ENCODE data around the gene DVL1. TPM values are rescaled to one million over a fixed set of nuclear protein-coding genes. Genes with fewer than 3 reads are reported as not detected.

Gene DVL1
- total and polyA plus RNA-seq, 10 of the 15 experiments (the other 5 are each of a cell fraction or from before 2014, with no cell fraction given), result 0.10 to 31.1 (median 4.6) TPM

DNA sequence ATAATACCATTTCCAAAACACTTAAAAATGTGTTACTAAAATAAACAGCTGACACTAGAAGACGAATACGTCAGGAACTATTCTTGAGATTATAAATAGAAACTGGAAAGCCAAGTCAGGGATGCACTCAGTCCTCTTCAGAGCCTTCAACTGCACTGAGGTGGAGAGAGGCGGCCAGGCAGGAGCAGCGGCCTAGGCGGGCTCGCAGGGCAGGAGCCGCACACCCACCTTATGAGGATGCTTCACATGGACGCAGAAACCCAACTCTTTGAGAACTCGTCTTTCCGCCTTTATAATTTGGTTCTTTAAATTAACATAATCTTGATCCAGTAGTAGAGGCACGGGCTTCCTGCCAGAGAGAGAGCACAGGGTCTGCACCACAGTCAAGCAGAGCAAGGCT lies 45.9 kb upstream of the DVL1 start:
- H3K9ac ChIP-seq (ENCODE audit: control insufficient read depth, insufficient read depth, low read length), result no peak overlapping the region
- H3K4me1 ChIP-seq (ENCODE audit: control insufficient read depth, insufficient read depth, low read length), result peaks cover 10% of the 10 kb centered on the region
- 95% methylated on average over 11 of the region's 11 CpGs for WGBS (ENCODE audit: insufficient coverage, insufficient replicate concordance, low lambda C conversion rate, missing lambda C conversion rate)
- H4K20me1 ChIP-seq (ENCODE audit: control insufficient read depth, insufficient read depth), result no peaks in the 10 kb centered on the region; the same call in 1 of the 2 replicates
- SMC1A ChIA-PET (ENCODE audit: uncharacterized antibody, unreplicated experiment), result no interaction called here
- H3K27me3 ChIP-seq (replicated peaks in 1 of 2; ENCODE audit: control insufficient read depth in 2 of 2, insufficient read depth in 2 of 2, low read length in 1 of 2), result no peaks in the 10 kb centered on the region
- no peaks in the 10 kb centered on the region for H3K9me3 ChIP-seq (replicated peaks; ENCODE audit: control insufficient read depth, insufficient read depth, low read length)
- DNase-seq (ENCODE audit: low read depth, low spot score) (no peak), ATAC-seq (no peak), FAIRE-seq (no peak)
- intact Hi-C loops (cut with micrococcal nuclease; ENCODE audit: unreplicated experiment), result no loop called here
- no peak overlapping the region for H3K27ac ChIP-seq (ENCODE audit: control insufficient read depth, insufficient read depth)
- in situ Hi-C loops (cut with MboI), result no loop called here
- peaks cover 28 to 42% of the 10 kb centered on the region in 2 experiments for H3K36me3 ChIP-seq (ENCODE audit: control insufficient read depth in 2 of 2, insufficient read depth in 2 of 2, low read length in 1 of 2)
- POLR2A ChIA-PET, result no interaction called here
- H3K4me2 ChIP-seq (ENCODE audit: control insufficient read depth, insufficient read depth), result no peak overlapping the region
- H3K79me2 ChIP-seq (ENCODE audit: control insufficient read depth, insufficient read depth, low read length), result peaks cover 35% of the 10 kb centered on the region
- TF ChIP-seq PKNOX1 (IDR thresholded peaks at IDR 0.05) (no peak), TARDBP (IDR thresholded peaks at IDR 0.05; ENCODE audit: borderline replicate concordance) (no peak), NFIC (IDR thresholded peaks at IDR 0.05; ENCODE audit: low read depth, low read length) (no peak), RAD51 (IDR thresholded peaks at IDR 0.05) (no peak), ATF7 (IDR thresholded peaks at IDR 0.05; ENCODE audit: low read depth) (no peak), TCF3 (IDR thresholded peaks at IDR 0.05; ENCODE audit: borderline replicate concordance, insufficient read depth, low read depth, low read length) (no peak)
- TF ChIP-seq, protein P1, sequence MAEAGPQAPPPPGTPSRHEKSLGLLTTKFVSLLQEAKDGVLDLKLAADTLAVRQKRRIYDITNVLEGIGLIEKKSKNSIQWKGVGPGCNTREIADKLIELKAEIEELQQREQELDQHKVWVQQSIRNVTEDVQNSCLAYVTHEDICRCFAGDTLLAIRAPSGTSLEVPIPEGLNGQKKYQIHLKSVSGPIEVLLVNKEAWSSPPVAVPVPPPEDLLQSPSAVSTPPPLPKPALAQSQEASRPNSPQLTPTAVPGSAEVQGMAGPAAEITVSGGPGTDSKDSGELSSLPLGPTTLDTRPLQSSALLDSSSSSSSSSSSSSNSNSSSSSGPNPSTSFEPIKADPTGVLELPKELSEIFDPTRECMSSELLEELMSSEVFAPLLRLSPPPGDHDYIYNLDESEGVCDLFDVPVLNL (IDR thresholded peaks at IDR 0.05; ENCODE audit: low read depth, low read length), result no peak
- TF ChIP-seq, protein P2, sequence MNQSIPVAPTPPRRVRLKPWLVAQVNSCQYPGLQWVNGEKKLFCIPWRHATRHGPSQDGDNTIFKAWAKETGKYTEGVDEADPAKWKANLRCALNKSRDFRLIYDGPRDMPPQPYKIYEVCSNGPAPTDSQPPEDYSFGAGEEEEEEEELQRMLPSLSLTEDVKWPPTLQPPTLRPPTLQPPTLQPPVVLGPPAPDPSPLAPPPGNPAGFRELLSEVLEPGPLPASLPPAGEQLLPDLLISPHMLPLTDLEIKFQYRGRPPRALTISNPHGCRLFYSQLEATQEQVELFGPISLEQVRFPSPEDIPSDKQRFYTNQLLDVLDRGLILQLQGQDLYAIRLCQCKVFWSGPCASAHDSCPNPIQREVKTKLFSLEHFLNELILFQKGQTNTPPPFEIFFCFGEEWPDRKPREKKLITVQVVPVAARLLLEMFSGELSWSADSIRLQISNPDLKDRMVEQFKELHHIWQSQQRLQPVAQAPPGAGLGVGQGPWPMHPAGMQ (IDR thresholded peaks at IDR 0.05; ENCODE audit: borderline replicate concordance), result no peak
- CTCF ChIA-PET, result no interaction called here
- no peak overlapping the region for H3K4me3 ChIP-seq
- H2AFZ ChIP-seq (ENCODE audit: control insufficient read depth, low read depth, low read length), result no peak overlapping the region
- BruUV-seq (replicated peaks), result no TSS peak
- RAD21 ChIA-PET (ENCODE audit: unreplicated experiment), result interaction anchor here (0.9 kb wide), 1 partner anchor 284 kb away, joined by 3 read pairs; no protein-coding TSS in a partner anchor
